Osteoblast (primary cell): Measurements from ENCODE around the gene DENND6B. TPM values are rescaled to one million over a fixed set of nuclear protein-coding genes. Genes with fewer than 3 reads are reported as not detected.
"Not testable (repeated sequence)": the region's sequence is repeated elsewhere in the genome, so short reads cannot be mapped to it uniquely, and the experiment has no call there.

Experiments used
- DNase-seq: peaks from one replicate; pipeline ENCODE4 v3.0.0; 2011; ENCODE audit warnings: low spot score, mixed read lengths; ENCODE audit not compliant: insufficient read length; ENCODE audit errors: missing footprints
- H2AFZ ChIP-seq: 2 replicates; pipeline ENCODE4 v1.6.0; 2011; ENCODE audit warnings: mild to moderate bottlenecking, low read length
- H3K27ac ChIP-seq: 2 replicates; pipeline ENCODE4 v1.5.1; 2011; ENCODE audit warnings: mild to moderate bottlenecking, low read depth, low read length, moderate library complexity
- H3K27me3 ChIP-seq: 2 replicates; pipeline ENCODE4 v1.6.0; 2012; ENCODE audit warnings: mild to moderate bottlenecking, control low read depth, inconsistent platforms, low read length, moderate library complexity; ENCODE audit not compliant: insufficient read depth
- H3K36me3 ChIP-seq: 2 replicates; pipeline ENCODE4 v1.5.1; 2011; ENCODE audit warnings: mild to moderate bottlenecking, low read length, control low read depth, moderate library complexity; ENCODE audit not compliant: insufficient read depth
- H3K4me1 ChIP-seq: 2 replicates; pipeline ENCODE4 v1.5.1; 2011; ENCODE audit warnings: mild to moderate bottlenecking, low read length, control low read depth, moderate library complexity; ENCODE audit not compliant: insufficient read depth
- H3K4me2 ChIP-seq: 2 replicates; pipeline ENCODE4 v1.6.0; 2011; ENCODE audit warnings: mild to moderate bottlenecking, low read length; ENCODE audit not compliant: insufficient read depth
- H3K4me3 ChIP-seq: fragments of 200-600 bp; sonication (generic); 3 replicates; pipeline ENCODE4 v1.5.1; 2012; ENCODE audit warnings: mild to moderate bottlenecking, low read length, inconsistent platforms; ENCODE audit not compliant: insufficient read depth
- H3K79me2 ChIP-seq: 2 replicates; pipeline ENCODE4 v1.6.0; 2012; ENCODE audit warnings: mild to moderate bottlenecking, low read length, control low read depth, inconsistent platforms; ENCODE audit not compliant: insufficient read depth
- H3K9me3 ChIP-seq: 2 replicates; pipeline ENCODE4 v1.5.1; 2011; ENCODE audit warnings: low read depth, low read length, control low read depth
- H4K20me1 ChIP-seq: 2 replicates; pipeline ENCODE4 v1.6.0; 2012; ENCODE audit warnings: mild to moderate bottlenecking, low read length, control low read depth; ENCODE audit not compliant: insufficient read depth
- CTCF ChIP-seq: IDR thresholded peaks from 2 replicates; pipeline ENCODE4 v1.5.1; 2011; ENCODE audit warnings: mild to moderate bottlenecking, low read depth, low read length, moderate library complexity; ENCODE audit errors: extremely low read depth
- total RNA-seq: library from RNA; depleted of rRNA; stranded (reverse); fragments of >200 nt; gene quantifications from 2 replicates; pipeline ENCODE4 v1.2.3, GENCODE V29; 2012

Gene DENND6B
- total RNA-seq, 1 donor: 6.5 TPM

- no peak for TF ChIP-seq CTCF
- DNase-seq: no peak
- Histone ChIP-seq H3K9me3 (no peaks in the 10 kb centered on the region), H3K4me3 (no peak overlapping the region), H3K27me3 (no peaks in the 10 kb centered on the region), H3K4me2 (no peak overlapping the region), H3K79me2 (peaks cover 52% of the 10 kb centered on the region), H3K27ac (no peak overlapping the region), H2AFZ (no peak overlapping the region), H3K36me3 (peaks cover 12% of the 10 kb centered on the region), H3K4me1 (peaks cover 13% of the 10 kb centered on the region), H4K20me1 (peaks cover 27% of the 10 kb centered on the region)
Observed at GRCh38 chr22:50367778-50368500, 41.1 kb upstream of the DENND6B start.

GRCh38 chr22:50363803-50364194 lies 37.0 kb upstream of the DENND6B start:
- not testable (repeated sequence) for H3K4me2 ChIP-seq, H3K36me3 ChIP-seq, H3K9me3 ChIP-seq, DNase-seq, H3K27ac ChIP-seq, H2AFZ ChIP-seq, H3K4me3 ChIP-seq, H3K27me3 ChIP-seq
- Histone ChIP-seq H3K4me1 (peaks cover 13% of the 10 kb centered on the region), H4K20me1 (peaks cover 53% of the 10 kb centered on the region), H3K79me2 (peaks cover 82% of the 10 kb centered on the region)

GRCh38 chr22:50363166-50363802 lies 36.5 kb upstream of the DENND6B start:
- Histone ChIP-seq H3K4me1 (peaks cover 13% of the 10 kb centered on the region), H3K27me3 (no peaks in the 10 kb centered on the region), H4K20me1 (peaks cover 53% of the 10 kb centered on the region), H3K36me3 (peaks cover 6% of the 10 kb centered on the region), H3K79me2 (peaks cover 83% of the 10 kb centered on the region), H3K4me2 (no peak overlapping the region), H3K9me3 (no peaks in the 10 kb centered on the region), H2AFZ (no peak overlapping the region), H3K27ac (no peak overlapping the region), H3K4me3 (no peak overlapping the region)
- no peak for DNase-seq
- no peak for TF ChIP-seq CTCF

GRCh38 chr22:50361688-50362087 lies 34.9 kb upstream of the DENND6B start:
- Histone ChIP-seq H3K4me2 (no peak overlapping the region), H3K27me3 (no peaks in the 10 kb centered on the region), H3K36me3 (peaks cover 6% of the 10 kb centered on the region), H3K4me1 (peaks cover 10% of the 10 kb centered on the region), H3K4me3 (no peak overlapping the region), H3K9me3 (no peaks in the 10 kb centered on the region), H3K27ac (no peak overlapping the region), H3K79me2 (peaks cover 83% of the 10 kb centered on the region), H4K20me1 (peaks cover 45% of the 10 kb centered on the region), H2AFZ (no peak overlapping the region)
- no peak for TF ChIP-seq CTCF
- no peak for DNase-seq
